SH-SY5Y (cell line): ENCODE data around the gene ALDH1A2.

Source experiments
- GATA2 ChIP-seq: IDR thresholded peaks from 2 replicates; pipeline ENCODE4 v1.6.1; 2011; ENCODE audit warnings: mild to moderate bottlenecking, low read depth, low read length
- GATA3 ChIP-seq: IDR thresholded peaks from 2 replicates; pipeline ENCODE4 v1.6.1; 2011; ENCODE audit warnings: low read depth, mild to moderate bottlenecking, low read length, moderate library complexity

- TF ChIP-seq GATA2 (no peak), GATA3 (no peak)
Measured at GRCh38 chr15:57961919-57962318, 103.6 kb downstream of the ALDH1A2 start.
